ENCODE data around the gene WASF3.

Gene WASF3

DNA sequence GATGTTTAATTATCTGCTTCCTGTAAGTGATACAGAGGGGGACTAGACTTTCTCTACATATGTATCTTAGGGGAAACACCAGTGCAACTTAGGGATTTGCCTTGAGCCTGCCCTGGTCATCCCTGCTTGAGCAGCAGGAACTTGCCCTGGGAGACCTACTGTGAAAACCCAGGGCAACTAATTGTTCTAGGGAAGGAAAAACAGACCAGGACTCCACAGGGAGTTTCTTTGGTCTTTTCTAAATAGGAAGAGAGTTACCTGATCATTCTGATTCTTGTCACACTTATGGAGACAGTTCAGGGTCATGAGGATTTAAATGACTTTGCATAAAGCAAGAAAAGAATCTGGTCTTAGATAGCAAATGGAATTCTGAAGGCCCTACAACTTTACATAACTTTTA is 89.1 kb downstream of the WASF3 start:
- no peak for DNase-seq

DNA sequence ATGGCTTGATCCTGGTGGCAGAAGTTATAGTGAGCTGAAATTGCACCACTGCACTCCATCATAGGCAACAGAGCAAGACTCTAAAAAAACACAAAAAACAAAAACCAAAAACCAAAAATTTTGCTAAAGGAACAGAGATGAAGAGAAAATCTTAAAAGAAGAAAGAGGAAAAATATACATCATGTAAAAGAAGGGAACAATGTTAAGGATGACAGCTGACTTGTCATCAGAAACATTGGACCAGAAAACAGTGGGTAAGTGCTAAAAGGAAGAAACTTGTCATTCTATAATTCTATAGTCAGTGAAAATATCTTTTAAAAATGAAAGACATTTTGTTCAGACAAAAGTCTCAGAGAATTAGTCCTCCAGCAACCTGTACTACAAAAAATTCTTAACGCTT is 93.8 kb downstream of the WASF3 start:
- DNase-seq = no peak

GRCh38 chr13:26653310-26653709 is 95.8 kb downstream of the WASF3 start:
- DNase-seq = no peak

- DNase-seq = no peak
Observed at GRCh38 chr13:26653842-26654241, 96.4 kb downstream of the WASF3 start.

GRCh38 chr13:26656919-26657318 is 99.4 kb downstream of the WASF3 start:
- DNase-seq = no peak

DNA sequence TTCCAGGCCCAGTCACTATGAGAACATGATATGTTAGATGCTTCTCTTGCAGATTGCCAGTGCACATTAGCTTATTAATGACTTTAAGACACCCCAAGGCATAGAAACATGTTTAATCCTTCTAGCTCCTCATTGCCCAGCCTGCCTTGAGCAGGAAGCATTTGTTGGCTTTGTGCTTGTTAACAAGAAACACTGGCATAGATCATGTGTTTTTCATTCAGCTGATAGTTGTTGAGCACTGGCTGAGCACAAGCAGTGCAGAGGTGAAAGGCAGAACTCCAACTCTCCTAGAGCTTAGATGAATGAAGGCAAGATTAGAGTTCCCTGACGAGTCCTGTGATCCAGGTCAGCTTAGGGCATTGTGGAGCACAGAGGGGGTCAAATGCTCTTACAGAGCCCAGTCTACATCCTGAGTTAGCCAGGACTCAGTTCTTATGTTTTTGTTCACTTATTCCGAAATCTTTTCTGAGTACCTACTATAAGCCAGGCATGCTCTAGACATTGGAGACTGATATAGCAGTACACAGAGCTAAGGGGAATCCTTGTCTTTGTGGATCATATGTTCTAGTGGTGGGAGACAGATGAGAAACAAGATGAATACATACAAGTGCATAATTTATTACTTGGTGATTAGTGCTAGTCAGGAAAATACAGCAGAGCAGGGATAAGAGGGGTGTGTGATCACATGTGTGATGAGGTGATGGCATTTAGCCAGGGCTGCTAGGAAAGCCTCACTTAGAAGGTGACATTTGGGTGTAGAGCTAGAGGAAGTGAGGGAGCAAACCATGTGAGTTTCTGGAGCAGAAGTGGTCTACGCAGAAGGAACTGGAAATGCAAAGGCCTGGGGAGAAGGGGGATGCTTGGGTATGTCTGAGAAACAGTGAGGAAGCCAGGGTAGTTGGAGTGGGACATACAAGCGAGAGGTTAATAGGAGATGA is 101.2 kb downstream of the WASF3 start:
- no peak for DNase-seq

DNA sequence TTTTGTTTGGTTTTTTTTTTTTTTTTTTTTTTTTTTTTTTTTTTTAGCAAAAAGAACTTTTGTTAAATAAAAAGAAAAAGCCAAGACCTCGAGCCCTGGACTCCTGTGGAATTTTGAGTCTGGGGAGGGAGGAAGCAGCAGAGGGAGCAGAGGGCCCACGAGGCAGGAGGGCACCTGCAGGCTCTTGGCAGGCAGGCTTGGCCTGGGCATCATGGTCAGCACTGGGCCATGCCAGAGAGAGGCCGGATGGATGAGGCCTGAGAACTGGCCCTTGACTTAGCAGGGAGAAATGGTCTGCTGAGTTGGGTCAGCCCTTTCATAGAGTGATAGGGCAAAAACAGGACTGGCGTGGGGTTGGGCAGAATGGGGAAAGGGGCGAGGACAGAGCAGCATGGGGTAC is 102.7 kb downstream of the WASF3 start:
- no peak for DNase-seq

DNA sequence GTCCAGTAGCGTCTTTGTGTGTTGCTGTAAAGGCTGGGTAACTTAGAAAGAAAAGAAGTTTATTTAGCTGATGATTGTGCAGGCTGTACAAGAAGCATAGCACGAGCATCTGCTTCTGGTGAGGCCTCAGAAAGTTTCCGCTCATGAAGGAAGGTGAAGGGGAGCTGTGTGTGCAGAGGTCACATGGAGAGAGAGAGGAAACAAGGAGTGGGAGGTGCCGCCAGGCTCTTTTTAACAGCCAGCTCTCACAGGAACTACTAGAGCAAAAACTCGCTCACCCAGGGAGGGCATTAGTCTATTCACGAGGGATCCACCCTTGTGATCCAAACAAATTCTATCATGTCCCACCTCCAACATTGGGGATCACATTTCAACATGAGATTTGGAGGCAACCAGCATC is 103.3 kb downstream of the WASF3 start:
- no peak for DNase-seq

GRCh38 chr13:26663791-26664190 is 106.3 kb downstream of the WASF3 start:
- no peak for DNase-seq

GRCh38 chr13:26664286-26664685 is 106.8 kb downstream of the WASF3 start:
- no peak for DNase-seq

GRCh38 chr13:26664876-26665275 is 107.4 kb downstream of the WASF3 start:
- no peak for DNase-seq

DNA sequence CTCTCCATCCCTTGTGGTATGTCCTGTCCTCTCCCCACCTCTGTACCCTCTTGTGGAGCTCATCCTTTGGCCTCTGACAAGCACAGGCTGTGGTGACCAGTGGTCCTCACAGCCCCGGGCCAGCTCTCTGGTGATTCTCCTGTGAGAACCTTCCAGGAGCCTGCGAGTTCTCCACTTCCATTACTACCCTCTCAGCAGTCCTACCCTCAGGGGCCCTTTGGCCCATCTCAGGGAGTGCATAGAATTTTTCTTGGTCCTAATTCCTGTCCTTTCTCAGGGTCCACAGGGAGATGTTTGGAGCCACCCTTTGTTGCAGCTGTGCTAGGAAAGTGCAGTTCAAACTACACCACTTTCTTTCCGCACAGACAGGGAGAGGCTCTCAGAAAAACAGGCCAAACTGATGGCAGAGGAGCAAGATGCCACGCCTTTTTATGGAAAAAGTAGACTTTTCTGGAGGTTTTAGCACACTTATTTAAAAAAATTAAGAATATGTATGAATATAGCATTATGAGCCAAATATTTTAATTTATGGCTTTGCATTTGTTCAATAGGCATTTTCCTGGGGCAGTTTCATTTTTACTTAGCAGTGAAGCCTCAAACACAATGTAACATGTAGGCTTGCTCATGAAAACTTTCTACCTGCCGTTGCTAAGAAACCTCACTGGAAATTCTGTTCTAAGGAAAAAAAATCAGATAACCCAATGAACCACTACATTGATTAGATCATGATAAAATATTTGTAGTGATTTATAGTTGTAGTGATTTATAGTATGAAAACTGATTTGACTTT is 111.1 kb downstream of the WASF3 start:
- no peak for DNase-seq

DNA sequence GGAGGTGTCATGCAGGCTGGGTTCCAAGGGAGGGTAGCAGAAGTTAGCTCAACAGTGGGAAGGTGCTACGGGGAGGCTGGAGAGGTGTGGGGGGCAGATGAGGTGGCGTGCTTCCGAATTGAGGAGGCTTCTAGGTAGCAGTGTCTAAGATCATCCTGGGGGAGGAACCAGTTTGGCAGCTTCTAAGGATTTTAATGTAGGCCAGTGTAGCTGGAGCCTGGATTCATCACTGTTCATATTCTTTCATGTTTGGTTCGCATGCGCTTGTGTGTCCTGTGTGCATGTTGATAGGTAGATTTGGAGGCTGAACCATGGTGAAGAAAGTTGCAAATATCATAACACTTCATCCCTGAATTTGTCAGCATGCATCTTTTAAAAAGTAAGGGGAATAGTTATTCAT is 116.4 kb downstream of the WASF3 start:
- no peak for DNase-seq

- DNase-seq = no peak
Observed at GRCh38 chr13:26677156-26677555, 119.7 kb downstream of the WASF3 start.

DNA sequence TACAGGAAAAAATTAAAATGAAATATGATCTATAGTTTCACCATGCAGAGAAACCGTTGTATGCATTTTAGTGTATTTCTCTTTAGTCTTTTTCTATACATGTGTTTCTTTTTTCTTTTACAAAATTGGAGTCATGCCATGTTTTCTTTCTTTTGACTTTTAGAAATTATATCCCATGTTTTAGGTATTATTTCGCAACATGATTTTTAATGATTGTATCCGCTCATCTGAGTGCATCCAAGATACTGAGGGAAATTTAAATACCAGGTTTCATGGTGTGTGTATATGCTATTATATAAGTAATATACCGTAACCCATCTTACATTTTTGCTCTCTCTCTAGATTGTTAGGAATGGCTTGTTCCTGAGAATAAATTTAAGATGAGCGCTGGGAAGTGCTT is 120.8 kb downstream of the WASF3 start:
- DNase-seq = no peak

GRCh38 chr13:26678796-26679195 is 121.3 kb downstream of the WASF3 start:
- no peak for DNase-seq

DNA sequence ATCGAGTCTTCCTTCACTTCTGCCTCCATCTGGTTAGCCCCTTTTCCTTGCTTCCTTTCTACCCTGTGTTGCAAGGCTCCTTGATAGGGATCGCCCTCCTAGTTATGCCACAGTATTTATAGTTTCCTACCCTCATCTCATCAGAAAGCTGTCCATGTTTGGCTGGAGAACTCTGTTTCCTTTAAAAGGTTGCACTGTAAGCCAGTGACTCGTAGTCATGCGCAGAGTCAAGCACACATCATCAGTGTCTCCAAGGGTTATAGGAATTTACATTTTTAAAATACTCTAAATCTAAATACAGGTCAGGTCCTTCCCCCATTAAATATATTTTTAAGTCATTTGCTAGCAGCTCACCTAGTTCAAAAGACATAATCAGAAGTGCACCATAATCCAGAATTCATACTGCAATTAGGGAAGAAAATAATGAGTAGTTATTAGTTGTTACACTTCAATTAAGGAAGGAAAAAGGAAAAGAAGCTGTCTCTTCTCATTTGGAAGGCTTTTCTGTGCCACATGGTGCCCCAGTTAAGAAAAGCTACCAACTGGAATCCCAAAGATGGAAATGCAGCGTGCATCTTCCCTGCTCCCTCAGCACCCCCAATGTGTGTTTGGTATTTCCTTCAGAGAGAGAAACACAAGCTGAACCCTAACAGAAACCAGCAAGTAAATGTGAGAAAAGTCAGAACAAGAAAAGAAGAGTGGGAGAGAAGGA is 122.1 kb downstream of the WASF3 start:
- DNase-seq = no peak

- no peak for DNase-seq
Observed at GRCh38 chr13:26680123-26680450, 122.6 kb downstream of the WASF3 start.

DNA sequence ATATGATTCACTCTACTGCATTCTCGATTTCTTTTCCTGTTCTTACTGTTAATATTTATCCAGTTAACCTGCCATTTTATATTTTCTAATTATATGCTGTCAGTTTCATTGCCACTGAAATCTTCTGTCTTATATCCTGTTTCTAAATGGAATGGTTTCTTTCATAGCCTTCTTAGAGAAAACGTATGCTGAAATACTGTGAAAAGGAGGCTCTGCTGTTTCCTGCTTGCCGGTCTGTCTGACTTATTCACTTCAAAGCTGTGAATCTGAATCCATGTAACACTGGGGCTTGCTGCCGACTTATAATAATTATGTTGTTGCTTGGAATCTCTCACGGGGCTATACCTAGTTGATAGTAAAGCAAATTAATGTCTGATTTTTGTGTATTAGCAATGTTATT is 123.1 kb downstream of the WASF3 start:
- no peak for DNase-seq

DNA sequence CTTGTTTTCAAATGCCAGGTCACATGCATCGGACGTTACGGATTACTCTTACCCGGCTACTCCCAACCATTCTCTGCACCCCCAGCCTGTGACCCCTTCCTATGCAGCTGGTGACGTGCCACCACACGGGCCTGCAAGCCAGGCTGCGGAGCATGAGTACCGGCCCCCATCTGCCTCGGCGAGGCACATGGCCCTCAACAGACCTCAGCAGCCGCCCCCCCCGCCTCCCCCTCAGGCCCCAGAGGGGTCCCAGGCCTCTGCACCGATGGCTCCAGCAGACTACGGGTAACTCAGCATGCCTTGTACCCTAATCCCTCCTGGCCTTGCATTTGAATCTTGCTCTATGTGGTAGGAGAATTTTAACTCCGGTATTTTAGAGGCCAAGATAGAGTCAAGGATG is 123.6 kb downstream of the WASF3 start:
- DNase-seq = no peak

DNA sequence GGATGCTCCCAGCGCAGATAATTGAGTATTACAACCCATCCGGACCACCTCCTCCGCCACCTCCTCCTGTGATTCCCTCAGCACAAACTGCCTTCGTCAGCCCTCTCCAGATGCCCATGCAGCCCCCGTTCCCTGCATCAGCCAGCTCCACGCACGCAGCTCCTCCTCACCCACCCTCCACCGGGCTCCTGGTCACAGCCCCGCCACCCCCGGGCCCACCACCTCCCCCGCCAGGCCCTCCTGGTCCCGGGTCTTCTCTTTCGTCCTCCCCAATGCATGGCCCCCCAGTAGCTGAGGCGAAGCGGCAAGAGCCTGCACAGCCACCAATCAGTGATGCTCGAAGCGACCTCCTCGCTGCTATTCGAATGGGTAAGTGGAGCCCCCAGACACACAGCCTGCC is 125.1 kb downstream of the WASF3 start:
- DNase-seq = no peak

DNA sequence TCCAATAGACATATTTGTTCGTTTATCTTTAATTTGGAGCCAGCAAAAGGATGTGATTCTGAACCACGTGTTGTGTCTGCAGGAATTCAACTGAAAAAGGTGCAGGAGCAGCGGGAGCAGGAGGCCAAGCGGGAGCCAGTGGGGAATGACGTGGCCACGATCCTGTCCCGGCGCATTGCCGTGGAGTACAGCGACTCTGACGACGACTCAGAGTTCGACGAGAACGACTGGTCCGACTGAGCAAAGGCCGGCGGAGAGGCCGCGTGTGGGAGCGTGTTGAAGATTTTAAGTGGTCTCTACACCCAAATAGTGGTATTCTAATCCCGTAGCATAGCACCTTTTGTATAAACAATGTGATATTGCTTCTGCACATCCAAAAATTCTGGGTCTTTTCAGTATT is 128.1 kb downstream of the WASF3 start:
- no peak for DNase-seq

- DNase-seq = no peak
Observed at GRCh38 chr13:26686285-26686684, 128.8 kb downstream of the WASF3 start.

- DNase-seq = no peak
Observed at GRCh38 chr13:26688286-26688685, 130.8 kb downstream of the WASF3 start.

Data from activated CD4-positive, alpha-beta T cell treated with anti-CD3 and anti-CD28 coated beads, Interleukin-2, amount 50 U/mL, for 4 hours (primary cell).